SH-SY5Y (cell line): ENCODE measurements around the gene VTI1A.

Source experiments
- GATA2 ChIP-seq: IDR thresholded peaks from 2 replicates; pipeline ENCODE4 v1.6.1; 2011; ENCODE audit warnings: mild to moderate bottlenecking, low read depth, low read length
- GATA3 ChIP-seq: IDR thresholded peaks from 2 replicates; pipeline ENCODE4 v1.6.1; 2011; ENCODE audit warnings: low read depth, mild to moderate bottlenecking, low read length, moderate library complexity

GRCh38 chr10:112446055-112446854 lies 760 bp upstream of the VTI1A start:
- TF ChIP-seq GATA2 = no peak
- no peak for TF ChIP-seq GATA3
